ENCODE results near the gene PLEKHA6.

Gene PLEKHA6

DNA sequence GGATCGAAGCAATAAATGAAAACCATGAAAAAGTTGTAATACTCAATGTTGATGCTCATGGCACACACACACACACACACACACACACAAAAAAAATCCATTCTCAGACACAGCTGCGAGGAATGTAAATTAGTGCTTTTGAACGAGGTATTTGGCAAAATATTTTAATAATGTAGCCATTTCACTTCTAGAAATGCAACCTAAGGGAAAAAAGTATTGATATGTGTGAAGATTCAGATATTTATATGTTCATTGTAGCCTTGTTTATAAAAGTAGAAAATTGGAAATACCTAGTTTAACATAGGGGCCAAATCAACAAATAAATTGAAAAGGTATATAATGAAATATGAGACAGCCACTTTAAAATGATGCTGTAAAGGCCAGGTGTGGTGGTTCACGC, 3.8 kb downstream of the PLEKHA6 start:
- no peak for ATAC-seq
- TF ChIP-seq GLIS3 (CRISPR knock-in tag; IDR thresholded peaks at IDR 0.05) (no peak), ARNTL (CRISPR knock-in tag; IDR thresholded peaks at IDR 0.05; ENCODE audit: borderline replicate concordance, low read depth) (no peak), PPARA (CRISPR knock-in tag; IDR thresholded peaks at IDR 0.05; ENCODE audit: borderline replicate concordance) (no peak), ZFP30 (CRISPR knock-in tag; IDR thresholded peaks at IDR 0.05) (no peak), BACH2 (CRISPR knock-in tag; IDR thresholded peaks at IDR 0.05; ENCODE audit: borderline replicate concordance) (no peak), ISL1 (CRISPR knock-in tag; IDR thresholded peaks at IDR 0.05) (no peak), ZNF70 (CRISPR knock-in tag; IDR thresholded peaks at IDR 0.05) (no peak)
- TF ChIP-seq, protein P1, sequence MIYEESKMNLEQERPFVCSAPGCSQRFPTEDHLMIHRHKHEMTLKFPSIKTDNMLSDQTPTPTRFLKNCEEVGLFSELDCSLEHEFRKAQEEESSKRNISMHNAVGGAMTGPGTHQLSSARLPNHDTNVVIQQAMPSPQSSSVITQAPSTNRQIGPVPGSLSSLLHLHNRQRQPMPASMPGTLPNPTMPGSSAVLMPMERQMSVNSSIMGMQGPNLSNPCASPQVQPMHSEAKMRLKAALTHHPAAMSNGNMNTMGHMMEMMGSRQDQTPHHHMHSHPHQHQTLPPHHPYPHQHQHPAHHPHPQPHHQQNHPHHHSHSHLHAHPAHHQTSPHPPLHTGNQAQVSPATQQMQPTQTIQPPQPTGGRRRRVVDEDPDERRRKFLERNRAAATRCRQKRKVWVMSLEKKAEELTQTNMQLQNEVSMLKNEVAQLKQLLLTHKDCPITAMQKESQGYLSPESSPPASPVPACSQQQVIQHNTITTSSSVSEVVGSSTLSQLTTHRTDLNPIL (CRISPR knock-in tag; IDR thresholded peaks at IDR 0.05; ENCODE audit: low read depth): no peak
- TF ChIP-seq, protein P2, sequence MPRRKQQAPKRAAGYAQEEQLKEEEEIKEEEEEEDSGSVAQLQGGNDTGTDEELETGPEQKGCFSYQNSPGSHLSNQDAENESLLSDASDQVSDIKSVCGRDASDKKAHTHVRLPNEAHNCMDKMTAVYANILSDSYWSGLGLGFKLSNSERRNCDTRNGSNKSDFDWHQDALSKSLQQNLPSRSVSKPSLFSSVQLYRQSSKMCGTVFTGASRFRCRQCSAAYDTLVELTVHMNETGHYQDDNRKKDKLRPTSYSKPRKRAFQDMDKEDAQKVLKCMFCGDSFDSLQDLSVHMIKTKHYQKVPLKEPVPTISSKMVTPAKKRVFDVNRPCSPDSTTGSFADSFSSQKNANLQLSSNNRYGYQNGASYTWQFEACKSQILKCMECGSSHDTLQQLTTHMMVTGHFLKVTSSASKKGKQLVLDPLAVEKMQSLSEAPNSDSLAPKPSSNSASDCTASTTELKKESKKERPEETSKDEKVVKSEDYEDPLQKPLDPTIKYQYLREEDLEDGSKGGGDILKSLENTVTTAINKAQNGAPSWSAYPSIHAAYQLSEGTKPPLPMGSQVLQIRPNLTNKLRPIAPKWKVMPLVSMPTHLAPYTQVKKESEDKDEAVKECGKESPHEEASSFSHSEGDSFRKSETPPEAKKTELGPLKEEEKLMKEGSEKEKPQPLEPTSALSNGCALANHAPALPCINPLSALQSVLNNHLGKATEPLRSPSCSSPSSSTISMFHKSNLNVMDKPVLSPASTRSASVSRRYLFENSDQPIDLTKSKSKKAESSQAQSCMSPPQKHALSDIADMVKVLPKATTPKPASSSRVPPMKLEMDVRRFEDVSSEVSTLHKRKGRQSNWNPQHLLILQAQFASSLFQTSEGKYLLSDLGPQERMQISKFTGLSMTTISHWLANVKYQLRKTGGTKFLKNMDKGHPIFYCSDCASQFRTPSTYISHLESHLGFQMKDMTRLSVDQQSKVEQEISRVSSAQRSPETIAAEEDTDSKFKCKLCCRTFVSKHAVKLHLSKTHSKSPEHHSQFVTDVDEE (CRISPR knock-in tag; IDR thresholded peaks at IDR 0.05): no peak

DNA sequence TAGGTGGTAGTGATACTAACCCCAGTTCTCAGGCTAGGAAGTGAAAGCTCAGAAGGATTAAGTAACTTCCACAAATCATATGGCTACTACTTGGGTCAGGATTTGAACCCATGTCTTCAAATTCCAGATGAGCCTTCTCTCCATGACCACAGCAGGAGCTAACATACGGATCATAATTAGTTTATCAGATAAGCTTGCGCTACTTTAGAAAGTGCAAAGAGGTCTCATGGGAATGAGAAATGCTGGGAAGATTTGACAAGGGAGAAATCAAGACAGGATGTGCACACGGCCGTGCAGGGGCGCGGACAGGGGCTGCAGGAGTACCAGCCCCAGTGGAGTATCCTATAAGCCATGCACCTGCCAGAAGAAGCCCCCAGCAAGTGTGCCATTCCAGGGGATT, 5.2 kb downstream of the PLEKHA6 start:
- no peak for ATAC-seq
- TF ChIP-seq, protein P3, sequence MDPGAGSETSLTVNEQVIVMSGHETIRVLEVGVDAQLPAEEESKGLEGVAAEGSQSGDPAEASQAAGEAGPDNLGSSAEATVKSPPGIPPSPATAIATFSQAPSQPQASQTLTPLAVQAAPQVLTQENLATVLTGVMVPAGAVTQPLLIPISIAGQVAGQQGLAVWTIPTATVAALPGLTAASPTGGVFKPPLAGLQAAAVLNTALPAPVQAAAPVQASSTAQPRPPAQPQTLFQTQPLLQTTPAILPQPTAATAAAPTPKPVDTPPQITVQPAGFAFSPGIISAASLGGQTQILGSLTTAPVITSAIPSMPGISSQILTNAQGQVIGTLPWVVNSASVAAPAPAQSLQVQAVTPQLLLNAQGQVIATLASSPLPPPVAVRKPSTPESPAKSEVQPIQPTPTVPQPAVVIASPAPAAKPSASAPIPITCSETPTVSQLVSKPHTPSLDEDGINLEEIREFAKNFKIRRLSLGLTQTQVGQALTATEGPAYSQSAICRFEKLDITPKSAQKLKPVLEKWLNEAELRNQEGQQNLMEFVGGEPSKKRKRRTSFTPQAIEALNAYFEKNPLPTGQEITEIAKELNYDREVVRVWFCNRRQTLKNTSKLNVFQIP (CRISPR knock-in tag; IDR thresholded peaks at IDR 0.05; ENCODE audit: borderline replicate concordance, low read depth): no peak
- TF ChIP-seq CSDC2 (CRISPR knock-in tag; IDR thresholded peaks at IDR 0.05) (no peak), TOX (CRISPR knock-in tag; IDR thresholded peaks at IDR 0.05; ENCODE audit: borderline replicate concordance) (no peak)
- TF ChIP-seq, protein P2 (CRISPR knock-in tag; IDR thresholded peaks at IDR 0.05): no peak

DNA sequence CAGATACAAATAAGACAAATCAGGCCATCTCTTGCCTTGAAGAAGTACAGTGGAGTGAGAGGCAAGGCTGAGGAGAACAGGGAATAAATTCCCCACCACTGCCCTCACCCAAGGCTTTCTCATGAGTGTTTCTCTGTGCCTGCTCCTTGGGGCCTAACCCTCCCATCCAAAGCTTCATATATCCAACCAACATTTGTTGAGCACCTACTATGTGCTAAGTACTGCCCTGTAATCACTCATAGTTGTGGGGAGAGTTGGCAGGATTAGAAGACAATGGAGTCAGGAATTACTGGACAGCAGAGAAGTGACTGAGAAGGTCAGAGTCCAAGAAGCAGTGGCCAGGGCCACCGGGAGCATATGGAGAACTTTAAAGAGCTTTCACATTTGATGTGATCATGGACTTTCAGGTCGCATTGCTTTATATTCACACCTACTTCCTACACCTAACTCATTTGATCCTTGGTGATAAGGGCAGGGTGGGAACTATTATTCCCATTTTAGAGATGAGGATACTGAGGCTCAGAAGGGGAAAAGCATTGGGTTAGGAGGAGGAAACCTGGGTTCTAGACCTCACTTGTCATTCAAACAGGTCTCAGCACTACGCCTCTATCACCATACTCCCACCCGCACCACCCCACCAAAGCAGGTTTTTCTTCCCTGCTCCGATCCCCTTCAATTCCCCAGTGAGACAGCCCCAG, 6.4 kb downstream of the PLEKHA6 start:
- TF ChIP-seq, protein P4, sequence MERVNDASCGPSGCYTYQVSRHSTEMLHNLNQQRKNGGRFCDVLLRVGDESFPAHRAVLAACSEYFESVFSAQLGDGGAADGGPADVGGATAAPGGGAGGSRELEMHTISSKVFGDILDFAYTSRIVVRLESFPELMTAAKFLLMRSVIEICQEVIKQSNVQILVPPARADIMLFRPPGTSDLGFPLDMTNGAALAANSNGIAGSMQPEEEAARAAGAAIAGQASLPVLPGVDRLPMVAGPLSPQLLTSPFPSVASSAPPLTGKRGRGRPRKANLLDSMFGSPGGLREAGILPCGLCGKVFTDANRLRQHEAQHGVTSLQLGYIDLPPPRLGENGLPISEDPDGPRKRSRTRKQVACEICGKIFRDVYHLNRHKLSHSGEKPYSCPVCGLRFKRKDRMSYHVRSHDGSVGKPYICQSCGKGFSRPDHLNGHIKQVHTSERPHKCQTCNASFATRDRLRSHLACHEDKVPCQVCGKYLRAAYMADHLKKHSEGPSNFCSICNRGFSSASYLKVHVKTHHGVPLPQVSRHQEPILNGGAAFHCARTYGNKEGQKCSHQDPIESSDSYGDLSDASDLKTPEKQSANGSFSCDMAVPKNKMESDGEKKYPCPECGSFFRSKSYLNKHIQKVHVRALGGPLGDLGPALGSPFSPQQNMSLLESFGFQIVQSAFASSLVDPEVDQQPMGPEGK (CRISPR knock-in tag; IDR thresholded peaks at IDR 0.05; ENCODE audit: borderline replicate concordance): no peak
- no peak for TF ChIP-seq BACH2 (CRISPR knock-in tag; IDR thresholded peaks at IDR 0.05; ENCODE audit: borderline replicate concordance)
- no peak for TF ChIP-seq TOX (CRISPR knock-in tag; IDR thresholded peaks at IDR 0.05; ENCODE audit: borderline replicate concordance)
- no peak for TF ChIP-seq ISL1 (CRISPR knock-in tag; IDR thresholded peaks at IDR 0.05)
- TF ChIP-seq, protein P2 (CRISPR knock-in tag; IDR thresholded peaks at IDR 0.05): no peak
- no peak for TF ChIP-seq OSR1 (CRISPR knock-in tag; IDR thresholded peaks at IDR 0.05)
- no peak for TF ChIP-seq ESRRG (CRISPR knock-in tag; IDR thresholded peaks at IDR 0.05)
- no peak for ATAC-seq
